K562 (cell line): ENCODE measurements around the gene GLMP. TPM values are rescaled to one million over a fixed set of nuclear protein-coding genes. Genes with fewer than 3 reads are reported as not detected.

Source experiments
- CBX3 ChIP-seq, 2 experiments: IDR thresholded peaks; 1 replicate in 1 of 2; 2 replicates in 1 of 2; pipeline ENCODE4 v1.6.1; 2012; ENCODE audit warnings: inconsistent platforms in 2 of 2, low read length in 2 of 2, borderline replicate concordance in 1 of 2, control low read depth in 1 of 2
- U2AF1 ChIP-seq: fragments of 200-400 bp; formaldehyde crosslinking; optimal IDR thresholded peaks from 2 replicates; pipeline ENCODE3; 2017; ENCODE audit warnings: mild to moderate bottlenecking, low read depth, low read length, moderate library complexity
- ZNF12 ChIP-seq: sonication (generic); formaldehyde crosslinking; IDR thresholded peaks from 2 replicates; pipeline ENCODE4 v1.4.0; 2020; ENCODE audit warnings: mild to moderate bottlenecking, missing genetic modification reagents
- polyA plus RNA-seq, 8 experiments: library from polyadenylated mRNA; depleted of rRNA in 4 of 8; stranded (reverse) in 5 of 8; unstranded in 3 of 8; fragments of >200 nt; fragmentation: Nextera tagmentation in 2 of 8; fragmentation: Illumina TruSeq in 1 of 8; extraction: Ambion mirVana in 2 of 8; extraction: Trizol in 1 of 8; gene quantifications; 2 replicates each; pipeline versions ENCODE4 v1.2.1 to v1.2.3, GENCODE V29; 2011 to 2014; ENCODE audit warnings: inconsistent platforms in 1 of 8, missing spikeins in 1 of 8
- total RNA-seq, 7 experiments: library from RNA; depleted of rRNA in 6 of 7; stranded (reverse); fragments of >200 nt in 6 of 7; fragmentation: Illumina TruSeq in 2 of 7; extraction: Trizol in 2 of 7; gene quantifications; 2 replicates each; pipeline versions ENCODE4 v1.2.1 to v1.2.3, GENCODE V29; 2011 to 2021; ENCODE audit warnings: low replicate concordance in 1 of 7
- TF ChIP-seq, protein P1 (sequence below), 2 experiments: fragments of 450-650 bp in 1 of 2; sonication (generic) in 1 of 2; formaldehyde crosslinking in 1 of 2; IDR thresholded peaks; 2 replicates each; pipeline versions ENCODE4 v1.7.1 to v1.9.0; 2016 to 2022; ENCODE audit warnings: inconsistent platforms in 1 of 2, mild to moderate bottlenecking in 1 of 2, missing genetic modification reagents in 1 of 2
- TF ChIP-seq, protein P2 (sequence below), 2 experiments: IDR thresholded peaks in 1 of 2; conservative IDR thresholded peaks in 1 of 2; 2 replicates each; pipeline ENCODE4 v1.6.1; 2016; ENCODE audit warnings: low read depth in 2 of 2, mild to moderate bottlenecking in 1 of 2, missing compliant biosample characterization in 1 of 2, missing genetic modification characterization in 1 of 2, moderate library complexity in 1 of 2

GLMP gene
- total and polyA plus RNA-seq, 9 of the 15 experiments (the other 6 are each of a cell fraction or from before 2014, with no cell fraction given), result 8.3 to 28.2 (median 22.4) TPM

DNA sequence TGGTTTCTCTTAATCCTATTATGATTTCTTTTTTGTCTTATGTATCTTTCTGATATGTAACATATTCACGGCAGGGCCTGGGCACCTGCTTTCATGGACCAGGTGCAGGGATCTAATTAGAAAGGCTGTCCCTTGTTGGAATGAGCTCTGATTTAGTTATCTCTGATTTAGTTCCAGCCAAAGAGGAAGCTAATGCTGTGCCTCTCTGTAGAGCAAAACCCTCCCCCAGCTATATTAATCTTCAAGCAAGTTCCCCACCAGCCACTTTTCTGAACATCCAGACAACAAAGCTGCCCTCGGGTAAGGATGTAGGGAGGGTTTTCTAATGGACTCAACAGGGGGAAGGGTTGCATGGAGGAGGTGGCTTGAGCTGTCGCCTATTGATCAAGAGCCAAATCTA lies 48.9 kb upstream of the GLMP start (continued):
- TF ChIP-seq, protein P1, sequence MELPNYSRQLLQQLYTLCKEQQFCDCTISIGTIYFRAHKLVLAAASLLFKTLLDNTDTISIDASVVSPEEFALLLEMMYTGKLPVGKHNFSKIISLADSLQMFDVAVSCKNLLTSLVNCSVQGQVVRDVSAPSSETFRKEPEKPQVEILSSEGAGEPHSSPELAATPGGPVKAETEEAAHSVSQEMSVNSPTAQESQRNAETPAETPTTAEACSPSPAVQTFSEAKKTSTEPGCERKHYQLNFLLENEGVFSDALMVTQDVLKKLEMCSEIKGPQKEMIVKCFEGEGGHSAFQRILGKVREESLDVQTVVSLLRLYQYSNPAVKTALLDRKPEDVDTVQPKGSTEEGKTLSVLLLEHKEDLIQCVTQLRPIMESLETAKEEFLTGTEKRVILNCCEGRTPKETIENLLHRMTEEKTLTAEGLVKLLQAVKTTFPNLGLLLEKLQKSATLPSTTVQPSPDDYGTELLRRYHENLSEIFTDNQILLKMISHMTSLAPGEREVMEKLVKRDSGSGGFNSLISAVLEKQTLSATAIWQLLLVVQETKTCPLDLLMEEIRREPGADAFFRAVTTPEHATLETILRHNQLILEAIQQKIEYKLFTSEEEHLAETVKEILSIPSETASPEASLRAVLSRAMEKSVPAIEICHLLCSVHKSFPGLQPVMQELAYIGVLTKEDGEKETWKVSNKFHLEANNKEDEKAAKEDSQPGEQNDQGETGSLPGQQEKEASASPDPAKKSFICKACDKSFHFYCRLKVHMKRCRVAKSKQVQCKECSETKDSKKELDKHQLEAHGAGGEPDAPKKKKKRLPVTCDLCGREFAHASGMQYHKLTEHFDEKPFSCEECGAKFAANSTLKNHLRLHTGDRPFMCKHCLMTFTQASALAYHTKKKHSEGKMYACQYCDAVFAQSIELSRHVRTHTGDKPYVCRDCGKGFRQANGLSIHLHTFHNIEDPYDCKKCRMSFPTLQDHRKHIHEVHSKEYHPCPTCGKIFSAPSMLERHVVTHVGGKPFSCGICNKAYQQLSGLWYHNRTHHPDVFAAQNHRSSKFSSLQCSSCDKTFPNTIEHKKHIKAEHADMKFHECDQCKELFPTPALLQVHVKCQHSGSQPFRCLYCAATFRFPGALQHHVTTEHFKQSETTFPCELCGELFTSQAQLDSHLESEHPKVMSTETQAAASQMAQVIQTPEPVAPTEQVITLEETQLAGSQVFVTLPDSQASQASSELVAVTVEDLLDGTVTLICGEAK (IDR thresholded peaks at IDR 0.05), result no peak
- TF ChIP-seq, protein P1 (CRISPR knock-in tag; IDR thresholded peaks at IDR 0.05), result no peak
- TF ChIP-seq U2AF1, result no peak
- TF ChIP-seq, protein P2, sequence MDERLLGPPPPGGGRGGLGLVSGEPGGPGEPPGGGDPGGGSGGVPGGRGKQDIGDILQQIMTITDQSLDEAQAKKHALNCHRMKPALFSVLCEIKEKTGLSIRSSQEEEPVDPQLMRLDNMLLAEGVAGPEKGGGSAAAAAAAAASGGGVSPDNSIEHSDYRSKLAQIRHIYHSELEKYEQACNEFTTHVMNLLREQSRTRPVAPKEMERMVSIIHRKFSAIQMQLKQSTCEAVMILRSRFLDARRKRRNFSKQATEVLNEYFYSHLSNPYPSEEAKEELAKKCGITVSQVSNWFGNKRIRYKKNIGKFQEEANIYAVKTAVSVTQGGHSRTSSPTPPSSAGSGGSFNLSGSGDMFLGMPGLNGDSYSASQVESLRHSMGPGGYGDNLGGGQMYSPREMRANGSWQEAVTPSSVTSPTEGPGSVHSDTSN (CRISPR knock-in tag; IDR thresholded peaks at IDR 0.05; ENCODE audit: low read depth), result no peak
- TF ChIP-seq, protein P2 (tag; conservative IDR thresholded peaks at IDR 0.05; ENCODE audit: low read depth), result no peak
- no peak for TF ChIP-seq ZNF12 (CRISPR knock-in tag)
- TF ChIP-seq CBX3 (IDR thresholded peaks at IDR 0.05; ENCODE audit: borderline replicate concordance in 1 of 2, low read length in 2 of 2), result no peak
